CD4-positive, alpha-beta memory T cell (primary cell): Measurements from ENCODE around the gene UGT1A6. TPM values are rescaled to one million over a fixed set of nuclear protein-coding genes. Genes with fewer than 3 reads are reported as not detected.
"Not testable (repeated sequence)": the region's sequence is repeated elsewhere in the genome, so short reads cannot be mapped to it uniquely, and the experiment has no call there.

Experiments
- CTCF ChIA-PET: fragments of 350-600 bp; sonication (Branson Sonifier 250); formaldehyde crosslinking; loops from one replicate; lab custom pipeline; 2021; ENCODE audit warnings: inconsistent platforms; ENCODE audit not compliant: partially characterized antibody; lab: Charles Lee
- POLR2A ChIA-PET: fragments of 350-600 bp; sonication (Branson Sonifier 250); formaldehyde crosslinking; loops from one replicate; lab custom pipeline; 2021; ENCODE audit not compliant: partially characterized antibody; lab: Charles Lee
- DNase-seq, 5 donors: peaks; one replicate each; pipeline versions ENCODE4 v3.0.0 to v3.0.0-alpha.2; 2020 to 2022; ENCODE audit warnings: mixed read lengths in 1 of 5
- H3K27ac ChIP-seq: one replicate; pipeline ENCODE4 v1.7.0; 2013; ENCODE audit warnings: low read depth, low read length
- H3K27me3 ChIP-seq: 2 replicates; pipeline ENCODE4 v1.7.0; 2013; ENCODE audit warnings: mild to moderate bottlenecking, low read length, moderate library complexity; ENCODE audit not compliant: insufficient read depth
- H3K36me3 ChIP-seq: 2 replicates; pipeline ENCODE4 v1.7.0; 2013; ENCODE audit warnings: mild to moderate bottlenecking, low read length, moderate library complexity; ENCODE audit not compliant: insufficient read depth
- H3K4me1 ChIP-seq: 2 replicates; pipeline ENCODE4 v1.7.0; 2013; ENCODE audit warnings: mild to moderate bottlenecking, low read length, moderate library complexity; ENCODE audit not compliant: insufficient read depth
- H3K4me3 ChIP-seq, 2 donors: one replicate each; pipeline ENCODE4 v1.7.0; 2013; ENCODE audit warnings: low read length in 2 of 2, mild to moderate bottlenecking in 1 of 2
- H3K9me3 ChIP-seq, 2 donors: one replicate each; pipeline ENCODE4 v1.7.0; 2013; ENCODE audit warnings: low read length in 2 of 2, control low read depth in 1 of 2; ENCODE audit not compliant: control insufficient read depth in 1 of 2
- H3K27ac Mint-ChIP-seq, 7 donors: one replicate each; pipeline ENCODE4 v1.8.0; 2020 to 2021; ENCODE audit warnings: mixed read lengths in 7 of 7, mild to moderate bottlenecking in 6 of 7, inconsistent platforms in 3 of 7, moderate library complexity in 3 of 7
- H3K27me3 Mint-ChIP-seq, 2 donors: one replicate each; pipeline ENCODE4 v1.8.0; 2020 to 2021; ENCODE audit warnings: mixed read lengths in 2 of 2
- H3K36me3 Mint-ChIP-seq, 2 donors: one replicate each; pipeline ENCODE4 v1.8.0; 2020 to 2021; ENCODE audit warnings: mixed read lengths in 2 of 2, inconsistent platforms in 1 of 2, mild to moderate bottlenecking in 1 of 2
- H3K4me1 Mint-ChIP-seq, 4 donors: one replicate each; pipeline ENCODE4 v1.8.0; 2020 to 2021; ENCODE audit warnings: mixed read lengths in 4 of 4, mild to moderate bottlenecking in 1 of 4
- H3K4me3 Mint-ChIP-seq, 8 donors: one replicate each; pipeline ENCODE4 v1.8.0; 2020 to 2021; ENCODE audit warnings: mixed read lengths in 8 of 8, mild to moderate bottlenecking in 7 of 8, moderate library complexity in 6 of 8, inconsistent platforms in 3 of 8
- H3K9me3 Mint-ChIP-seq, 8 donors: one replicate each; pipeline ENCODE4 v1.8.0; 2020 to 2021; ENCODE audit warnings: mixed read lengths in 8 of 8, mild to moderate bottlenecking in 5 of 8, inconsistent platforms in 3 of 8, moderate library complexity in 1 of 8
- intact Hi-C: fragments of 100-400 bp; cut with micrococcal nuclease; formaldehyde crosslinking; loops from one replicate; pipeline ENCODE4 v1.15.1; 2023
- polyA plus RNA-seq, 2 donors: library from polyadenylated mRNA; unstranded; fragments of 300-500 nt; fragmentation: Illumina TruSeq; gene quantifications; one replicate each; pipeline ENCODE4 v1.2.3, GENCODE V29; 2021
- total RNA-seq, 2 experiments: library from RNA; stranded (reverse); gene quantifications; one replicate each; pipeline ENCODE4 v1.2.3, GENCODE V29; 2021

The UGT1A6 gene
- total and polyA plus RNA-seq, 4 experiments from 2014 or later, result not detected

- intact Hi-C loops, result loop anchor here (5.0 kb wide), 1 partner anchor 1107 kb away; no protein-coding TSS in a partner anchor
- no peak overlapping the region for H3K4me3 ChIP-seq
- H3K4me1 ChIP-seq, result no peaks in the 10 kb centered on the region
- ChIA-PET POLR2A (no interaction called here), CTCF (no interaction called here)
- no peaks in the 10 kb centered on the region for H3K27me3 ChIP-seq
- Mint-ChIP-seq H3K36me3 (no peaks in the 10 kb centered on the region), H3K4me3 (no peak overlapping the region), H3K4me1 (no peaks in the 10 kb centered on the region), H3K27me3 (peaks cover 26 to 31% of the 10 kb centered on the region in 2 donors), H3K27ac (no peak overlapping the region), H3K9me3 (peaks cover 0 to 2% (median 0%) of the 10 kb centered on the region in 8 donors)
- H3K36me3 ChIP-seq, result no peaks in the 10 kb centered on the region
- DNase-seq, result no peak
- H3K27ac ChIP-seq, result no peak overlapping the region
- H3K9me3 ChIP-seq, result no peaks in the 10 kb centered on the region
These were observed 21.4 kb downstream of the UGT1A6 start for GRCh38 chr2:233714121-233714520.

- POLR2A ChIA-PET, result no interaction called here
- Mint-ChIP-seq H3K9me3 (peaks cover 0 to under 1% (median 0%) of the 10 kb centered on the region in 8 donors), H3K27ac (no peak within 1 kb of the TSS), H3K4me1 (no peaks in the 10 kb centered on the region), H3K4me3 (no peak within 1 kb of the TSS), H3K27me3 (peaks cover 18 to 28% of the 10 kb centered on the region in 2 donors), H3K36me3 (no peaks in the 10 kb centered on the region)
- no peaks in the 10 kb centered on the region for H3K4me1 ChIP-seq
- no peak for DNase-seq
- intact Hi-C loops, result no loop called here
- no peaks in the 10 kb centered on the region for H3K27me3 ChIP-seq
- CTCF ChIA-PET, result no interaction called here
- no peak within 1 kb of the TSS for H3K27ac ChIP-seq
- no peak within 1 kb of the TSS for H3K4me3 ChIP-seq
- H3K9me3 ChIP-seq, result no peaks in the 10 kb centered on the region
- H3K36me3 ChIP-seq, result no peaks in the 10 kb centered on the region
These were observed 25.9 kb downstream of the UGT1A6 start, which contains the start of gene UGT1A4 for GRCh38 chr2:233718552-233718951. Gene UGT1A4 (plus strand): TSS chr2:233718736. CDS start chr2:233718821, 85 bp downstream.

- Histone ChIP-seq H3K4me1 (no peaks in the 10 kb centered on the region), H3K9me3 (no peaks in the 10 kb centered on the region), H3K27ac (no peak within 1 kb of the TSS), H3K27me3 (no peaks in the 10 kb centered on the region), H3K36me3 (no peaks in the 10 kb centered on the region), H3K4me3 (no peak within 1 kb of the TSS)
- Mint-ChIP-seq H3K27ac (no peak within 1 kb of the TSS), H3K36me3 (no peaks in the 10 kb centered on the region), H3K27me3 (peaks cover 12 to 17% of the 10 kb centered on the region in 2 donors), H3K4me1 (no peaks in the 10 kb centered on the region), H3K9me3 (peaks cover 0 to 3% (median 0%) of the 10 kb centered on the region in 8 donors), H3K4me3 (no peak within 1 kb of the TSS)
- CTCF ChIA-PET, result no interaction called here
- POLR2A ChIA-PET, result no interaction called here
- DNase-seq, result no peak
- intact Hi-C loops, result no loop called here
These were observed 36.1 kb downstream of the UGT1A6 start, which contains the start of gene UGT1A3 for GRCh38 chr2:233728723-233729301. Gene UGT1A3 (plus strand): TSS chr2:233729042. CDS start chr2:233729127, 85 bp downstream.

- intact Hi-C loops, H3K27ac ChIP-seq, H3K4me3 Mint-ChIP-seq, H3K4me3 ChIP-seq, H3K36me3 Mint-ChIP-seq, H3K4me1 Mint-ChIP-seq, H3K9me3 Mint-ChIP-seq, DNase-seq, H3K36me3 ChIP-seq, H3K9me3 ChIP-seq, H3K4me1 ChIP-seq, H3K27ac Mint-ChIP-seq, H3K27me3 ChIP-seq, CTCF ChIA-PET, POLR2A ChIA-PET: not testable (repeated sequence)
- H3K27me3 Mint-ChIP-seq, result peaks cover 18 to 31% of the 10 kb centered on the region in 2 donors
These were observed 44.4 kb downstream of the UGT1A6 start for GRCh38 chr2:233736868-233737653.

- Histone ChIP-seq H3K27me3 (no peaks in the 10 kb centered on the region), H3K4me3 (no peak overlapping the region), H3K9me3 (no peaks in the 10 kb centered on the region), H3K4me1 (no peaks in the 10 kb centered on the region), H3K36me3 (no peaks in the 10 kb centered on the region), H3K27ac (no peak overlapping the region)
- no peak overlapping the region for H3K4me3 Mint-ChIP-seq
- H3K27ac Mint-ChIP-seq, result no peak overlapping the region
- no peak for DNase-seq
- ChIA-PET CTCF (no interaction called here), POLR2A (no interaction called here)
- H3K9me3 Mint-ChIP-seq, result no peaks in the 10 kb centered on the region
- H3K27me3 Mint-ChIP-seq, result peaks cover 15 to 29% of the 10 kb centered on the region in 2 donors
- no peaks in the 10 kb centered on the region for H3K4me1 Mint-ChIP-seq
- intact Hi-C loops, result no loop called here
- no peaks in the 10 kb centered on the region for H3K36me3 Mint-ChIP-seq
These were observed 48.2 kb downstream of the UGT1A6 start for GRCh38 chr2:233740870-233741269.

GRCh38 chr2:233743464-233744259, 51.0 kb downstream of the UGT1A6 start:
- Histone ChIP-seq H3K4me1 (no peaks in the 10 kb centered on the region), H3K27ac (no peak overlapping the region), H3K4me3 (no peak overlapping the region), H3K9me3 (no peaks in the 10 kb centered on the region), H3K27me3 (no peaks in the 10 kb centered on the region), H3K36me3 (no peaks in the 10 kb centered on the region)
- Mint-ChIP-seq H3K27ac (no peak overlapping the region), H3K27me3 (peaks cover 12 to 28% of the 10 kb centered on the region in 2 donors), H3K9me3 (no peaks in the 10 kb centered on the region), H3K4me1 (no peaks in the 10 kb centered on the region), H3K4me3 (no peak overlapping the region), H3K36me3 (no peaks in the 10 kb centered on the region)
- intact Hi-C loops, result no loop called here
- CTCF ChIA-PET, result no interaction called here
- POLR2A ChIA-PET, result no interaction called here
- DNase-seq, result no peak
